Kidney (tissue), 14 donors: ENCODE measurements around the gene DIAPH3. TPM values are rescaled to one million over a fixed set of nuclear protein-coding genes. Genes with fewer than 3 reads are reported as not detected.
A peak's percentile ranks its signal among the peaks of the same experiment; 100 is the strongest.

Experiments
- DNase-seq, 5 donors: peaks; one replicate each; pipeline ENCODE4 v3.0.0-alpha.2; 2013 to 2020
- FAIRE-seq: peaks from 2 replicates; lab custom pipeline; 2012; peaks lifted over from hg19 to GRCh38; lab: Jason Lieb, UNC
- H3K27ac ChIP-seq, 2 donors: one replicate each; pipeline ENCODE4 v1.7.0; 2013; ENCODE audit warnings: low read depth in 2 of 2, low read length in 2 of 2, inconsistent platforms in 1 of 2
- H3K27me3 ChIP-seq: one replicate; pipeline ENCODE4 v1.7.1; 2013; ENCODE audit warnings: low read length, inconsistent platforms; ENCODE audit not compliant: control insufficient read depth, insufficient read depth
- H3K36me3 ChIP-seq, 3 donors: one replicate each; pipeline versions ENCODE4 v1.7.0 to v1.7.1; 2013; ENCODE audit warnings: low read length in 3 of 3, control low read depth in 1 of 3, inconsistent platforms in 1 of 3; ENCODE audit not compliant: insufficient read depth in 3 of 3, control insufficient read depth in 2 of 3
- H3K4me1 ChIP-seq, 3 donors: one replicate each; pipeline versions ENCODE4 v1.7.0 to v1.7.1; 2013; ENCODE audit warnings: low read length in 3 of 3, inconsistent platforms in 1 of 3, low read depth in 1 of 3; ENCODE audit not compliant: control insufficient read depth in 2 of 3, insufficient read depth in 2 of 3
- H3K4me3 ChIP-seq, 3 donors: one replicate each; pipeline versions ENCODE4 v1.7.0 to v1.8.1; 2013; ENCODE audit warnings: low read length in 3 of 3, control low read depth in 1 of 3, inconsistent platforms in 1 of 3
- H3K9ac ChIP-seq, 3 donors: one replicate each; pipeline versions ENCODE4 v1.7.0 to v1.7.1; 2013; ENCODE audit warnings: low read length in 3 of 3, control low read depth in 1 of 3, inconsistent platforms in 1 of 3
- H3K9me3 ChIP-seq, 3 donors: one replicate each; pipeline versions ENCODE4 v1.7.0 to v1.7.1; 2013; ENCODE audit warnings: low read length in 3 of 3, control low read depth in 1 of 3, inconsistent platforms in 1 of 3; ENCODE audit not compliant: control insufficient read depth in 2 of 3, insufficient read depth in 1 of 3
- CTCF ChIP-seq: IDR thresholded peaks from 3 replicates; pipeline ENCODE4 v1.5.1; 2012; ENCODE audit warnings: mild to moderate bottlenecking, moderate library complexity, borderline replicate concordance; ENCODE audit not compliant: insufficient read depth; ENCODE audit errors: extremely low read depth
- intact Hi-C: fragments of 100-400 bp; cut with DNase I; formaldehyde crosslinking; loops from one replicate; pipeline ENCODE4 v1.11.1; 2022
- polyA plus RNA-seq: library from polyadenylated mRNA; stranded (reverse); fragments of 350-450 nt; fragmentation: Illumina TruSeq; extraction: RNeasy Lipid Tissue Mini Kit (QIAGEN cat#74804); gene quantifications from one replicate; pipeline ENCODE4 v1.2.3, GENCODE V29; 2014; ENCODE audit warnings: low read depth, low replicate concordance; ENCODE audit not compliant: insufficient read depth
- total RNA-seq: library from RNA; stranded (reverse); fragmentation: NEBNext Ultra II Directional; extraction: Animal tissue kit (Norgen Biotek cat#: 25700); gene quantifications from one replicate; pipeline ENCODE4 v1.2.1, GENCODE V29; 2021
- donor health status: control.
- donor health status: control.
- donor health status: control.
- donor health status: control.
- donor health status: control.
- donor health status: DM: yes; HTN: yes; CAD: no.
- donor health status: Normal renal cell carcinoma (clear cell type).

The DIAPH3 gene
- total and polyA plus RNA-seq, 2 donors from 2014 or later, result 2.0 to 2.7 TPM

GRCh38 chr13:59991395-59991794 is 172.3 kb downstream of the DIAPH3 start:
- Histone ChIP-seq H3K4me3 (no peak overlapping the region), H3K4me1 (no peaks in the 10 kb centered on the region), H3K36me3 (no peaks in the 10 kb centered on the region), H3K9me3 (no peaks in the 10 kb centered on the region), H3K27ac (no peak overlapping the region), H3K27me3 (no peaks in the 10 kb centered on the region), H3K9ac (no peak overlapping the region)
- no peak for FAIRE-seq
- intact Hi-C loops, result no loop called here
- TF ChIP-seq CTCF, result no peak
- no peak for DNase-seq

DNA sequence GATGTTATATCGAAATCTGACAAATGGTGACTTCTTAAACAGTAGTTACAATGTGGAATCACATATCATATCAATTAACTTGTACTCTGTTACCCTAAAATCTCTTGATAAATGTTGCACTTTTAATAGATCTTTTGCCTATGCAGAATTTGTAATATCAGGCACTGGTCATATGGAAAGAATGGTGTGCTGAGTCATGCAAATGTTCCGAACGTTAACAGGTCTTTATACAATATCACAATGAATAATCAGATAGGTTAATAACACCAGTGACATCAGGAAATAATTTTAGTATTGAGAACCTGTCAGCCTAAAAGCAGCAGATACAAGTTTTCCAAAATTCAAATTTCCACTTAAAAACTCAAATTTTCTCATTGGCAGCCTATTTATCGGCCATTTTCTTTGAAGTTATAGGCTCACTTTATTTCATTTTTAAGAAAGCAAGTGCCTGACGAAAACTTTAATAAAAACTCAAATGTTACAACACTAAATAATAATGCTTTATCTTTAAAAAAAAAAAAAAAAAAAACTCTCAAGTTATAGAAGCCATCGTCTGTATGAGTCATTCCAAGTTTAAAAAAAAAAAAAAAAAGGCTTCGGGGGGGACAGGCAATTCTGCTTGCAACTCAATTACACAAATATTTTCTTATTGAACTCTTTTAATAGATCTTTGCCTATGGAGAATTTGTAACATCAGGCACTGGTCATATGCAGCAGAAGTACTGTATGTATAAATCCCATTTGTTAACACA is 180.9 kb downstream of the DIAPH3 start:
- intact Hi-C loops, result no loop called here
- Histone ChIP-seq H3K9ac (no peak overlapping the region), H3K9me3 (no peaks in the 10 kb centered on the region), H3K36me3 (no peaks in the 10 kb centered on the region), H3K4me1 (no peaks in the 10 kb centered on the region), H3K4me3 (no peak overlapping the region), H3K27me3 (no peaks in the 10 kb centered on the region), H3K27ac (no peak overlapping the region)
- no peak for DNase-seq
- no peak for TF ChIP-seq CTCF
- FAIRE-seq, result peak; percentile 52

GRCh38 chr13:59979589-59979988 is 184.1 kb downstream of the DIAPH3 start:
- no peak for TF ChIP-seq CTCF
- DNase-seq (no peak), FAIRE-seq (no peak)
- no peaks in the 10 kb centered on the region for H3K27me3 ChIP-seq
- no peaks in the 10 kb centered on the region for H3K4me1 ChIP-seq
- no peak overlapping the region for H3K9ac ChIP-seq
- H3K27ac ChIP-seq, result no peak overlapping the region
- no peaks in the 10 kb centered on the region for H3K9me3 ChIP-seq
- no peak overlapping the region for H3K4me3 ChIP-seq
- intact Hi-C loops, result no loop called here
- no peaks in the 10 kb centered on the region for H3K36me3 ChIP-seq

- FAIRE-seq, result no peak
- intact Hi-C loops, result no loop called here
- Histone ChIP-seq H3K36me3 (no peaks in the 10 kb centered on the region), H3K9ac (no peak overlapping the region), H3K9me3 (no peaks in the 10 kb centered on the region), H3K4me3 (no peak overlapping the region), H3K27ac (no peak overlapping the region), H3K4me1 (no peaks in the 10 kb centered on the region), H3K27me3 (no peaks in the 10 kb centered on the region)
- TF ChIP-seq CTCF, result no peak
- no peak for DNase-seq
These were observed 184.9 kb downstream of the DIAPH3 start for GRCh38 chr13:59978862-59979261.
